ENCODE results near the gene ZSCAN2.
A peak's percentile ranks its signal among the peaks of the same experiment; 100 is the strongest.

ZSCAN2 gene

DNA sequence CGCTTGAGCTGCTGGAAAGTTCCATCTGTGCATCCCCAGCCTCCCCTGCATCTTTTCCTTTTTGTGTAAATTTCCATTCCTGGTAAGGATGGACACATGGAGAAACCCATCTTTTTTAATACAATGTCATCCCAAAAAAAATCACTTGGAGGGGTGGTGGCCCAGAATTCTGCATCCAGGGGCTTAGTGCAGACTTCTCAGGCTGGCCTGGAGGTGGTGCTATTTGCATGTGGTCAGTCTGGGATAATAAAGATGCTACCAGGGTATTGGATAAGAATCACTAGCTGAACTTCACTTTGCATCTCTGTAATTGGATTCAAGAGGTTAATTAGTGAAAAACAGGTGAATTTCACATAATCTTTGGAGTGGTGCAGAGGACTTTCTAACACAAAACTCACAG is 1.8 kb upstream of the ZSCAN2 start:
- POLR2A ChIA-PET = no interaction called here
- no peak for DNase-seq (ENCODE audit: low read depth, low spot score)
- TF ChIP-seq, protein P1, sequence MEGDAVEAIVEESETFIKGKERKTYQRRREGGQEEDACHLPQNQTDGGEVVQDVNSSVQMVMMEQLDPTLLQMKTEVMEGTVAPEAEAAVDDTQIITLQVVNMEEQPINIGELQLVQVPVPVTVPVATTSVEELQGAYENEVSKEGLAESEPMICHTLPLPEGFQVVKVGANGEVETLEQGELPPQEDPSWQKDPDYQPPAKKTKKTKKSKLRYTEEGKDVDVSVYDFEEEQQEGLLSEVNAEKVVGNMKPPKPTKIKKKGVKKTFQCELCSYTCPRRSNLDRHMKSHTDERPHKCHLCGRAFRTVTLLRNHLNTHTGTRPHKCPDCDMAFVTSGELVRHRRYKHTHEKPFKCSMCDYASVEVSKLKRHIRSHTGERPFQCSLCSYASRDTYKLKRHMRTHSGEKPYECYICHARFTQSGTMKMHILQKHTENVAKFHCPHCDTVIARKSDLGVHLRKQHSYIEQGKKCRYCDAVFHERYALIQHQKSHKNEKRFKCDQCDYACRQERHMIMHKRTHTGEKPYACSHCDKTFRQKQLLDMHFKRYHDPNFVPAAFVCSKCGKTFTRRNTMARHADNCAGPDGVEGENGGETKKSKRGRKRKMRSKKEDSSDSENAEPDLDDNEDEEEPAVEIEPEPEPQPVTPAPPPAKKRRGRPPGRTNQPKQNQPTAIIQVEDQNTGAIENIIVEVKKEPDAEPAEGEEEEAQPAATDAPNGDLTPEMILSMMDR (IDR thresholded peaks at IDR 0.05; ENCODE audit: insufficient read depth, low read length, missing control alignments) = peak; percentile 57
- H3K4me3 ChIP-seq (ENCODE audit: low read depth, low read length) = no peak overlapping the region
- CTCF ChIA-PET = interaction anchor here (0.6 to 8.4 kb wide), 25 partner anchors 11 to 447 kb away, joined by 3 to 95 read pairs (median 4); partner anchors contain the start of gene ALPK3

GRCh38 chr15:84599906-84600305 is 903 bp upstream of the ZSCAN2 start:
- TF ChIP-seq, protein P1 (IDR thresholded peaks at IDR 0.05; ENCODE audit: insufficient read depth, low read length, missing control alignments) = no peak
- ChIA-PET POLR2A (interaction anchor here (0.6 kb wide), 1 partner anchor 210 kb away, joined by 3 read pairs; no protein-coding TSS in a partner anchor), CTCF (interaction anchor here (0.7 to 8.4 kb wide), 20 partner anchors 10 to 462 kb away, joined by 3 to 95 read pairs (median 4); no protein-coding TSS in a partner anchor)
- H3K4me3 ChIP-seq (ENCODE audit: low read depth, low read length) = peak overlapping the region; percentile 97; the same call in 1 of the 2 replicates
- no peak for DNase-seq (ENCODE audit: low read depth, low spot score)

DNA sequence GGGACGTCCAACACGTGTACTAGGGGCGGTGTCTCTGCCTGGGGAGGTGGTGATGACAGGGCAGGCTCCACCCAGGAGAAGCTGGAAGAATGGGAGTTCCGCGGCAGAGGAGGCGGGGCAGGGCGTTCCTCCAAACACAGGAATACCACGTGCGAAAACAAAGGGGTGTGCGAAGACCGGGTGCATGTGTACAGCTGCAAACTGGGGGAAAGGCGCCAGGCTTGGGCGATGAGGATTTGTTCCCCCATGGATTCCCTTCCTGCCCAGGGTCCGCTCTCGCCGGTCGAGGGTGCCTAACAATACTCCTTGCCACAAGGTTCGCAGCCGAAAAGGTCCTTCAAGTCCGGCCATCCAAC is 500 bp upstream of the ZSCAN2 start:
- H3K4me3 ChIP-seq (ENCODE audit: low read depth, low read length) = peak overlapping the region; percentile 97
- TF ChIP-seq, protein P1 (IDR thresholded peaks at IDR 0.05; ENCODE audit: insufficient read depth, low read length, missing control alignments) = no peak
- ChIA-PET CTCF (interaction anchor here (0.8 to 8.4 kb wide), 9 partner anchors 9 to 461 kb away, joined by 3 to 95 read pairs (median 8); no protein-coding TSS in a partner anchor), POLR2A (interaction anchor here (0.6 kb wide), 1 partner anchor 210 kb away, joined by 3 read pairs; no protein-coding TSS in a partner anchor)
- DNase-seq (ENCODE audit: low read depth, low spot score) = no peak

- ChIA-PET POLR2A (interaction anchor here (0.8 kb wide), 1 partner anchor 53 kb away, joined by 4 read pairs; the partner anchor contains the start of gene WDR73), CTCF (interaction anchor here (0.7 to 8.4 kb wide), 6 partner anchors 8 to 326 kb away, joined by 3 to 95 read pairs (median 14); no protein-coding TSS in a partner anchor)
- TF ChIP-seq, protein P1 (IDR thresholded peaks at IDR 0.05; ENCODE audit: insufficient read depth, low read length, missing control alignments) = no peak
- peak overlapping the region; percentile 97 for H3K4me3 ChIP-seq (ENCODE audit: low read depth, low read length)
- DNase-seq (ENCODE audit: low read depth, low spot score) = no peak
Observed at GRCh38 chr15:84601555-84601838, 688 bp downstream of the ZSCAN2 start.

DNA sequence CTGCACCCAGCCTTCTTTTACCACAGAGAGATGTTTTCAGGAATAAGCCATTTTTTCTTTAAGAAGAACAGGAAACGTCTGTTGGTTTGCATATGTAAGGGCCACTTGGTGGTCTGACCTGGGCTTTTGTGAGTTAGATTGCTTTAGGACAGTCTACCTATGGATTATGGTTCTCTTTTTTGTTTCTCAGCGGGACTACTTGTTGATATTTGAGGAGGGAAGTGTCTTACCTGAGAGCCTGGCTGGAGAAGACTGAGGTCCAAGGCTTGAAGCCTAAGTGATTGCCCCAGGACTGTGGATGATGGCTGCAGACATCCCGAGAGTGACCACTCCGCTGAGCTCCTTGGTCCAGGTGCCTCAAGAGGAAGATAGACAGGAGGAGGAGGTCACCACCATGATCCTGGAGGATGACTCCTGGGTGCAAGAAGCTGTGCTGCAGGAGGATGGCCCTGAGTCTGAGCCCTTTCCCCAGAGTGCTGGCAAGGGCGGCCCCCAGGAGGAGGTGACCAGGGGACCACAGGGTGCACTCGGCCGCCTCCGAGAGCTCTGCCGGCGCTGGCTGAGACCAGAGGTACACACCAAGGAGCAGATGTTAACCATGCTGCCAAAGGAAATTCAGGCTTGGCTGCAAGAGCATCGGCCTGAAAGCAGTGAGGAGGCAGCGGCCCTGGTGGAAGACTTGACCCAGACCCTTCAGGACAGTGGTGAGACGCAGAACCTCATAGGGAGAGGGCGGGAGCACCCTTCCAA is 3.0 kb downstream of the ZSCAN2 start:
- CTCF ChIA-PET = interaction anchor here (1.0 to 3.7 kb wide), 2 partner anchors 15 to 275 kb away, joined by 3 to 17 read pairs; no protein-coding TSS in a partner anchor
- POLR2A ChIA-PET = no interaction called here
- no peak overlapping the region for H3K4me3 ChIP-seq (ENCODE audit: low read depth, low read length)
- DNase-seq (ENCODE audit: low read depth, low spot score) = no peak
- TF ChIP-seq, protein P1 (IDR thresholded peaks at IDR 0.05; ENCODE audit: insufficient read depth, low read length, missing control alignments) = no peak

GRCh38 chr15:84604826-84605553 is 4.2 kb downstream of the ZSCAN2 start:
- no peak for DNase-seq (ENCODE audit: low read depth, low spot score)
- ChIA-PET CTCF (interaction anchor here (0.9 to 3.7 kb wide), 5 partner anchors 16 to 441 kb away, joined by 3 to 17 read pairs (median 3); no protein-coding TSS in a partner anchor), POLR2A (no interaction called here)
- H3K4me3 ChIP-seq (ENCODE audit: low read depth, low read length) = no peak overlapping the region
- TF ChIP-seq, protein P1 (IDR thresholded peaks at IDR 0.05; ENCODE audit: insufficient read depth, low read length, missing control alignments) = no peak

Measured in AG04449 (cell line).